Testis (tissue), 3 donors: ENCODE results near the gene AGAP1. TPM values are rescaled to one million over a fixed set of nuclear protein-coding genes. Genes with fewer than 3 reads are reported as not detected.
A peak's percentile ranks its signal among the peaks of the same experiment; 100 is the strongest.

Experiments
- DNase-seq: peaks from one replicate; pipeline ENCODE4 v3.0.0-alpha.2; 2019
- H3K27ac ChIP-seq, 2 donors: fragments of 200-600 bp; sonication (generic); one replicate each; pipeline ENCODE4 v1.5.1; 2019
- H3K27me3 ChIP-seq: fragments of 200-600 bp; sonication (generic); one replicate; pipeline ENCODE4 v1.5.1; 2019
- H3K36me3 ChIP-seq: fragments of 200-600 bp; sonication (generic); one replicate; pipeline ENCODE4 v1.5.1; 2017; ENCODE audit warnings: low read depth; ENCODE audit errors: missing control alignments
- H3K4me1 ChIP-seq: fragments of 200-600 bp; sonication (generic); one replicate; pipeline ENCODE4 v1.5.1; 2019
- H3K4me3 ChIP-seq, 2 donors: fragments of 200-600 bp; sonication (generic); one replicate each; pipeline ENCODE4 v1.5.1; 2017 to 2019
- H3K9me3 ChIP-seq: fragments of 200-600 bp; sonication (generic); one replicate; pipeline ENCODE4 v1.5.1; 2017
- CTCF ChIP-seq, 3 experiments: fragments of 450-650 bp in 2 of 3; fragments of 200-600 bp in 1 of 3; sonication (generic) in 1 of 3; IDR thresholded peaks; one replicate each; pipeline ENCODE4 v1.5.1; 2016 to 2019; ENCODE audit warnings: antibody characterized with exemption in 3 of 3, mild to moderate bottlenecking in 2 of 3, moderate library complexity in 1 of 3
- POLR2A ChIP-seq: fragments of 450-650 bp; IDR thresholded peaks from one replicate; pipeline ENCODE4 v1.6.1; 2017; ENCODE audit warnings: antibody characterized with exemption, mild to moderate bottlenecking, moderate library complexity
- WGBS, 2 donors: methylation state at CpG; one replicate each; pipeline ENCODE4 v1.1.5; 2018; 5-methylcytosine and 5-hydroxymethylcytosine counted together
- intact Hi-C: fragments of 100-400 bp; cut with DNase I; formaldehyde crosslinking; loops from one replicate; pipeline ENCODE4 v1.15.1; 2023; ENCODE audit warnings: low total_unique reads
- polyA plus RNA-seq: library from polyadenylated mRNA; stranded (reverse); fragments of 350-450 nt; fragmentation: Illumina TruSeq; extraction: RNeasy Lipid Tissue Mini Kit (QIAGEN cat#74804); gene quantifications from one replicate; pipeline ENCODE4 v1.2.3, GENCODE V29; 2014; ENCODE audit warnings: low read depth, low replicate concordance; ENCODE audit not compliant: insufficient read depth
- total RNA-seq, 2 donors: library from RNA; depleted of rRNA; stranded (reverse); fragments of >200 nt; gene quantifications; one replicate each; pipeline ENCODE4 v1.2.3, GENCODE V29; 2016

Gene AGAP1
- total and polyA plus RNA-seq, 3 donors from 2014 or later: 21.4 to 45.5 (median 40.7) TPM

- H3K4me1 ChIP-seq: no peaks in the 10 kb centered on the region
- WGBS, 2 donors: 88 to 93% methylated on average over 7 of the region's 7 CpGs
- H3K4me3 ChIP-seq: no peak overlapping the region
- intact Hi-C loops: no loop called here
- TF ChIP-seq CTCF (IDR thresholded peaks at IDR 0.05) (no peak), POLR2A (no peak)
- no peak overlapping the region for H3K27ac ChIP-seq
- H3K27me3 ChIP-seq: no peaks in the 10 kb centered on the region
- no peaks in the 10 kb centered on the region for H3K36me3 ChIP-seq
- DNase-seq: peak; percentile 12
- H3K9me3 ChIP-seq: no peaks in the 10 kb centered on the region
Measured at GRCh38 chr2:235926229-235926628, 432.4 kb downstream of the AGAP1 start.

GRCh38 chr2:235928751-235929370 is 435.0 kb downstream of the AGAP1 start:
- no peak overlapping the region for H3K4me3 ChIP-seq
- no peaks in the 10 kb centered on the region for H3K9me3 ChIP-seq
- H3K27ac ChIP-seq: no peak overlapping the region
- DNase-seq: peak; percentile 4
- 94 to 99% methylated on average over 8 to 16 of the region's 16 CpGs for WGBS, 2 donors
- no peaks in the 10 kb centered on the region for H3K27me3 ChIP-seq
- H3K36me3 ChIP-seq: no peaks in the 10 kb centered on the region
- H3K4me1 ChIP-seq: no peaks in the 10 kb centered on the region
- no peak for TF ChIP-seq POLR2A
- no peak for TF ChIP-seq CTCF (IDR thresholded peaks at IDR 0.05)
- intact Hi-C loops: no loop called here

- H3K4me1 ChIP-seq: no peaks in the 10 kb centered on the region
- WGBS, 2 donors: 94 to 95% methylated on average over 19 of the region's 19 CpGs
- TF ChIP-seq POLR2A: no peak
- no peak for TF ChIP-seq CTCF (IDR thresholded peaks at IDR 0.05)
- no peaks in the 10 kb centered on the region for H3K27me3 ChIP-seq
- intact Hi-C loops: no loop called here
- H3K4me3 ChIP-seq: no peak overlapping the region
- H3K36me3 ChIP-seq: no peaks in the 10 kb centered on the region
- H3K9me3 ChIP-seq: no peaks in the 10 kb centered on the region
- DNase-seq: no peak
- H3K27ac ChIP-seq: no peak overlapping the region
Measured at GRCh38 chr2:235930701-235931100, 436.9 kb downstream of the AGAP1 start.

- Histone ChIP-seq H3K27ac (no peak overlapping the region), H3K27me3 (no peaks in the 10 kb centered on the region), H3K4me3 (no peak overlapping the region), H3K4me1 (no peaks in the 10 kb centered on the region), H3K36me3 (no peaks in the 10 kb centered on the region), H3K9me3 (no peaks in the 10 kb centered on the region)
- intact Hi-C loops: no loop called here
- TF ChIP-seq POLR2A (no peak), CTCF (IDR thresholded peaks at IDR 0.05) (no peak)
- 87 to 93% methylated on average over 15 of the region's 15 CpGs for WGBS, 2 donors
- no peak for DNase-seq
Measured at GRCh38 chr2:235931676-235932075, 437.8 kb downstream of the AGAP1 start.

- Histone ChIP-seq H3K27ac (no peak overlapping the region), H3K4me3 (no peak overlapping the region), H3K4me1 (no peaks in the 10 kb centered on the region), H3K36me3 (no peaks in the 10 kb centered on the region), H3K27me3 (no peaks in the 10 kb centered on the region), H3K9me3 (no peaks in the 10 kb centered on the region)
- WGBS, 2 donors: 84 to 86% methylated on average over 13 to 15 of the region's 15 CpGs
- DNase-seq: no peak
- TF ChIP-seq POLR2A: no peak
- no peak for TF ChIP-seq CTCF (IDR thresholded peaks at IDR 0.05)
- intact Hi-C loops: no loop called here
Measured at GRCh38 chr2:235934059-235934773, 440.4 kb downstream of the AGAP1 start.
